SK-N-MC (cell line): ENCODE measurements around the gene HOXB5.

ENCODE experiments used
- EZH2 ChIP-seq: fragments of 200-600 bp; sonication (generic); IDR thresholded peaks from one replicate; pipeline ENCODE4 v1.6.1; 2017; ENCODE audit warnings: antibody characterized with exemption
- POLR2AphosphoS5 ChIP-seq: IDR thresholded peaks from 2 replicates; pipeline ENCODE4 v1.6.1; 2012; ENCODE audit warnings: mild to moderate bottlenecking, low read depth, low read length, borderline replicate concordance

DNA sequence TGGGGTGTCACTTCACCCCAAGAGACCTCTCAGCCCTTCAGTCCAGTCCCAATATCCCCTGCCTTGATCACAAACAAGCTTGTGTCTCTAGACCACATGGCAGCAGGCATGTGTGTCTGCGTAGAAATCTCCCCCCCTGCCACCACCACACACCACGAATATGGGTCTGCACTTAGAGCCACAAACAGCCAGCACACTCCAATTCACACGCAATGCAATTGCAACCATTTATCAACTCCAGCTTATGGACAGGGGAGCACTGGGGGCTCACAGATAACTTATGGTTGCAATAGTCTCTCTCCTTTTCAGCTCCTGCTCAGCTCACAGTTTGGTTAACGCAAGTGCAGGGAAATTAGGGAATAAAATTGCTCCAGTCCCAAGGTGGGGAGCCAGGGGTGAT, 30.0 kb upstream of the HOXB5 start:
- TF ChIP-seq EZH2 (no peak), POLR2AphosphoS5 (no peak)
